GM12801 (cell line): Measurements from ENCODE around the gene IL32.

Experiments used
- TF ChIP-seq, protein P1 (sequence below): IDR thresholded peaks from one replicate; pipeline ENCODE4 v1.5.1; 2011; ENCODE audit warnings: control low read depth; ENCODE audit not compliant: insufficient read length; ENCODE audit errors: extremely low read depth

IL32 gene

DNA sequence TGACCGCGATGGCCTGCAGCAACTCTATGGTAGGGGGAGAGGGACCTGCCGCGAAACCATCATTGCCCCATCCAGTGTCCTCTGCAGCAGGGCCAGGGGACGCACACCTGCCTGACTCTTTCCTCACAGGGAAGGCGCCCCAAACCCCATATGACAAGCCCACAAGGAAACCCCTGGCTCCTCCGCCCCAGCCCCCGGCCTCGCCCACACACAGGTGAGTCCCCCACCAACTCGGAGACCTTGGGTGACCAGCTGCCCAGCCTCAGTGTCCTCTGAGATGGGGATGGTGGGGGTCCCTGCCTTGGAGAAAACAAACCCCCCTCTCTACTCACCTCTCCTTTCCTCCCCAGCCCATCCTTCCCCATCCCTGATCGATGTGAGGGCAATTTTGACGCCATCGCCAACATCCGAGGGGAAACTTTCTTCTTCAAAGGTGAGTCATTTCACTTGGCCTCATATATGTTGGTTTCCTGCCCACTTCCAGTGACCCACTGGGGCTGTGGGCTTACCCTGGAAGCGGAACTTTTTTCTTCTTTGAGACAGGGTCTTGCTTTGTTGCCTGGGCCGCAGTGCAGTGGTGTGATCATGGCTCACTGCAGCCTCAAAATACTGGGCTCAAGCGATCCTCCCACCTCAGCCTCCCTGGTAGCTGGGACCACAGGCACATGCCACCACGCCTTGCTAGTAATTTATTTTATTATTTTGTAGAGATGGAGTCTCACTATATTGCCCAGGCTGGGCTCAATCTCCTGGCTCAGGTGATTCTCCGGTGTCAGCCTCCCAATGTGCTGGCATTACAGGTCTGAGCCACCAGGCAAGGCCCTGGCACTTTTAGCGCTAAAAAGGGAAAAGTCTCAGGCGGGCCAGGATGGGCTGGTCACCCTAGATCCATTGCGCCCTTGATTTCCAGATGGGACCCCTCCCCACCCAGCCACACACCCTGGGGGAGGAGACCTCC, 8.0 kb upstream of the IL32 start:
- TF ChIP-seq, protein P1, sequence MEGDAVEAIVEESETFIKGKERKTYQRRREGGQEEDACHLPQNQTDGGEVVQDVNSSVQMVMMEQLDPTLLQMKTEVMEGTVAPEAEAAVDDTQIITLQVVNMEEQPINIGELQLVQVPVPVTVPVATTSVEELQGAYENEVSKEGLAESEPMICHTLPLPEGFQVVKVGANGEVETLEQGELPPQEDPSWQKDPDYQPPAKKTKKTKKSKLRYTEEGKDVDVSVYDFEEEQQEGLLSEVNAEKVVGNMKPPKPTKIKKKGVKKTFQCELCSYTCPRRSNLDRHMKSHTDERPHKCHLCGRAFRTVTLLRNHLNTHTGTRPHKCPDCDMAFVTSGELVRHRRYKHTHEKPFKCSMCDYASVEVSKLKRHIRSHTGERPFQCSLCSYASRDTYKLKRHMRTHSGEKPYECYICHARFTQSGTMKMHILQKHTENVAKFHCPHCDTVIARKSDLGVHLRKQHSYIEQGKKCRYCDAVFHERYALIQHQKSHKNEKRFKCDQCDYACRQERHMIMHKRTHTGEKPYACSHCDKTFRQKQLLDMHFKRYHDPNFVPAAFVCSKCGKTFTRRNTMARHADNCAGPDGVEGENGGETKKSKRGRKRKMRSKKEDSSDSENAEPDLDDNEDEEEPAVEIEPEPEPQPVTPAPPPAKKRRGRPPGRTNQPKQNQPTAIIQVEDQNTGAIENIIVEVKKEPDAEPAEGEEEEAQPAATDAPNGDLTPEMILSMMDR: no peak

DNA sequence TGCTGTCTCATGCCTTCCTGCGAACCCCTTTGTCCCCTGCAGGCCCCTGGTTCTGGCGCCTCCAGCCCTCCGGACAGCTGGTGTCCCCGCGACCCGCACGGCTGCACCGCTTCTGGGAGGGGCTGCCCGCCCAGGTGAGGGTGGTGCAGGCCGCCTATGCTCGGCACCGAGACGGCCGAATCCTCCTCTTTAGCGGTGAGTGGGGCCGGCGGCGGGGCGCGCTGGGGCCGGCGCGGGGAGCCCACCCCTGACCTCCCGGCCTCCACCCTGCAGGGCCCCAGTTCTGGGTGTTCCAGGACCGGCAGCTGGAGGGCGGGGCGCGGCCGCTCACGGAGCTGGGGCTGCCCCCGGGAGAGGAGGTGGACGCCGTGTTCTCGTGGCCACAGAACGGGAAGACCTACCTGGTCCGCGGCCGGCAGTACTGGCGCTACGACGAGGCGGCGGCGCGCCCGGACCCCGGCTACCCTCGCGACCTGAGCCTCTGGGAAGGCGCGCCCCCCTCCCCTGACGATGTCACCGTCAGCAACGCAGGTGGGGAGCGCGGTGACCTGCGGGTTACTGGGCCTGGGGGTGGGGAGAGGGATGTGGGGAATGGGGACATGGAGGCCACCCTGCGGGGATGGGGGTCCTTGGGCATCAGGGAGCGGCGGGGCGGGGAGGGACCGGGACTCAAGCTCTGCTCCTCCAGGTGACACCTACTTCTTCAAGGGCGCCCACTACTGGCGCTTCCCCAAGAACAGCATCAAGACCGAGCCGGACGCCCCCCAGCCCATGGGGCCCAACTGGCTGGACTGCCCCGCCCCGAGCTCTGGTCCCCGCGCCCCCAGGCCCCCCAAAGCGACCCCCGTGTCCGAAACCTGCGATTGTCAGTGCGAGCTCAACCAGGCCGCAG, 7.1 kb upstream of the IL32 start:
- TF ChIP-seq, protein P1: no peak

- TF ChIP-seq, protein P1: no peak
Observed at GRCh38 chr16:3059041-3059722, 6.3 kb upstream of the IL32 start.

GRCh38 chr16:3059723-3060242, 5.7 kb upstream of the IL32 start:
- TF ChIP-seq, protein P1: no peak

GRCh38 chr16:3060339-3061127, 4.9 kb upstream of the IL32 start:
- TF ChIP-seq, protein P1: no peak

GRCh38 chr16:3062553-3062952, 2.9 kb upstream of the IL32 start:
- TF ChIP-seq, protein P1: no peak
